ENCODE data around the gene HYKK.

- no peak for TF ChIP-seq ZNF384 (IDR thresholded peaks at IDR 0.05; ENCODE audit: borderline replicate concordance, low read depth, low read length)
- TF ChIP-seq ESRRA (IDR thresholded peaks at IDR 0.05; ENCODE audit: low read length): no peak
- TF ChIP-seq NFIC (IDR thresholded peaks at IDR 0.05; ENCODE audit: low read depth, low read length): no peak
- TF ChIP-seq POLR2AphosphoS5 (IDR thresholded peaks at IDR 0.05; ENCODE audit: low read length): no peak
- no peak for TF ChIP-seq CBFB (IDR thresholded peaks at IDR 0.05; ENCODE audit: low read depth)
- no peak for TF ChIP-seq CHD1 (IDR thresholded peaks at IDR 0.05; ENCODE audit: low read depth, low read length)
- TF ChIP-seq, protein P1, sequence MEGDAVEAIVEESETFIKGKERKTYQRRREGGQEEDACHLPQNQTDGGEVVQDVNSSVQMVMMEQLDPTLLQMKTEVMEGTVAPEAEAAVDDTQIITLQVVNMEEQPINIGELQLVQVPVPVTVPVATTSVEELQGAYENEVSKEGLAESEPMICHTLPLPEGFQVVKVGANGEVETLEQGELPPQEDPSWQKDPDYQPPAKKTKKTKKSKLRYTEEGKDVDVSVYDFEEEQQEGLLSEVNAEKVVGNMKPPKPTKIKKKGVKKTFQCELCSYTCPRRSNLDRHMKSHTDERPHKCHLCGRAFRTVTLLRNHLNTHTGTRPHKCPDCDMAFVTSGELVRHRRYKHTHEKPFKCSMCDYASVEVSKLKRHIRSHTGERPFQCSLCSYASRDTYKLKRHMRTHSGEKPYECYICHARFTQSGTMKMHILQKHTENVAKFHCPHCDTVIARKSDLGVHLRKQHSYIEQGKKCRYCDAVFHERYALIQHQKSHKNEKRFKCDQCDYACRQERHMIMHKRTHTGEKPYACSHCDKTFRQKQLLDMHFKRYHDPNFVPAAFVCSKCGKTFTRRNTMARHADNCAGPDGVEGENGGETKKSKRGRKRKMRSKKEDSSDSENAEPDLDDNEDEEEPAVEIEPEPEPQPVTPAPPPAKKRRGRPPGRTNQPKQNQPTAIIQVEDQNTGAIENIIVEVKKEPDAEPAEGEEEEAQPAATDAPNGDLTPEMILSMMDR (IDR thresholded peaks at IDR 0.05 in 2 of 3, conservative IDR thresholded peaks at IDR 0.05 in 1 of 3; ENCODE audit: control insufficient read depth in 2 of 3, extremely low read depth in 1 of 3, insufficient read depth in 1 of 3, low read depth in 3 of 3, low read length in 3 of 3): no peak
Observed at GRCh38 chr15:78551902-78552301, 44.5 kb downstream of the HYKK start.

All from GM12878 (cell line).